GM18858 (cell line): Measurements from ENCODE around the gene STK24.
"Not testable (repeated sequence)": the region's sequence is repeated elsewhere in the genome, so short reads cannot be mapped to it uniquely, and the experiment has no call there.

Source experiments
- ATAC-seq: cut with Tn5 transposase; IDR thresholded peaks from one replicate; pipeline ENCODE4 v1.9.1; 2021; ENCODE audit not compliant: unreplicated experiment

STK24 gene

GRCh38 chr13:98584668-98585397 lies 7.9 kb upstream of the STK24 start:
- no peak for ATAC-seq

- no peak for ATAC-seq
Measured at GRCh38 chr13:98582947-98583346, 6.0 kb upstream of the STK24 start.

GRCh38 chr13:98581971-98582702 lies 5.2 kb upstream of the STK24 start:
- no peak for ATAC-seq

GRCh38 chr13:98581381-98581780 lies 4.5 kb upstream of the STK24 start:
- no peak for ATAC-seq

- no peak for ATAC-seq
Measured at GRCh38 chr13:98580420-98580819, 3.5 kb upstream of the STK24 start.

- no peak for ATAC-seq
Measured at GRCh38 chr13:98577836-98578285, 954 bp upstream of the STK24 start.

- ATAC-seq: peak; percentile 24
Measured at GRCh38 chr13:98576200-98576945, 534 bp downstream of the STK24 start.

- ATAC-seq: no peak
Measured at GRCh38 chr13:98575904-98576199, 1.1 kb downstream of the STK24 start.

GRCh38 chr13:98575009-98575903 lies 1.7 kb downstream of the STK24 start:
- ATAC-seq: no peak

GRCh38 chr13:98571955-98572662 lies 4.8 kb downstream of the STK24 start:
- ATAC-seq: no peak

- peak; percentile 90 for ATAC-seq
Measured at GRCh38 chr13:98570929-98571372, 6.0 kb downstream of the STK24 start.

GRCh38 chr13:98569494-98570367 lies 7.2 kb downstream of the STK24 start:
- not testable (repeated sequence) for ATAC-seq

GRCh38 chr13:98568918-98569317 lies 8.0 kb downstream of the STK24 start:
- no peak for ATAC-seq

GRCh38 chr13:98567140-98567539 lies 9.8 kb downstream of the STK24 start:
- ATAC-seq: no peak

GRCh38 chr13:98565726-98566565 lies 11.0 kb downstream of the STK24 start:
- ATAC-seq: no peak

- ATAC-seq: no peak
Measured at GRCh38 chr13:98564204-98564603, 12.7 kb downstream of the STK24 start.

GRCh38 chr13:98563071-98563470 lies 13.8 kb downstream of the STK24 start:
- ATAC-seq: peak; percentile 49

GRCh38 chr13:98559169-98559568 lies 17.7 kb downstream of the STK24 start:
- no peak for ATAC-seq
